Suppressor macrophage treated with lipopolysaccharide for 1 hour (primary cell): ENCODE measurements around the gene MYO1H.

ENCODE experiments used
- DNase-seq, 3 donors: peaks; one replicate each; pipeline ENCODE4 v3.0.0-alpha.2; 2020 to 2022

Gene MYO1H

GRCh38 chr12:109493938-109494337 is 146.2 kb downstream of the MYO1H start:
- DNase-seq, result no peak

DNA sequence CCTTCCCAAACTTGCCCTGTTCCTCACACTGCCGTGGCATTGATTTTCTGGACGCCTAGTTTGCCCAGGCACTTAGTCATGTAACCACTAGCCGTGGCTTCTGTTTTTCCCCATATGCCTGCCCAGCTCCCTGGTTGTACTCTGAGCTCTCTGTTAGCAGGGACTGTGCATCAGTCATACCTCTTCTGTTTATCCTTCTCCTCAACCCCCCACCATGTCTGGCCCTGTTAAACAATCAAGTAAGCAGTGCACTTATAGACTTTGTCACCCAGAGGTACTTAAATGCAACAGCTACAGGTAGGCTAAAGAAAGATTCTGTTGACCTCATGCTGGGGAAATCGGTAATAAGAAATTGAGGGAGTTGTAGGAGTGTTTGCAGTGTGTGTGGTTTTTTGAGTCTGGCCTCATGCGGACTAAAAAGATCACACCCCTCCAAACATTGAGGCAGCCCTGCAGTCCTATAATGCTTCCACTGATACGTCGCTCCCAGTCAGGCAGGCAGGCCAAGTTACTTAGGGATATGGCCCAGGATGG is 146.7 kb downstream of the MYO1H start:
- DNase-seq, result no peak

GRCh38 chr12:109495012-109495411 is 147.3 kb downstream of the MYO1H start:
- DNase-seq, result no peak

- no peak for DNase-seq
Observed at GRCh38 chr12:109496306-109496705, 148.6 kb downstream of the MYO1H start.

DNA sequence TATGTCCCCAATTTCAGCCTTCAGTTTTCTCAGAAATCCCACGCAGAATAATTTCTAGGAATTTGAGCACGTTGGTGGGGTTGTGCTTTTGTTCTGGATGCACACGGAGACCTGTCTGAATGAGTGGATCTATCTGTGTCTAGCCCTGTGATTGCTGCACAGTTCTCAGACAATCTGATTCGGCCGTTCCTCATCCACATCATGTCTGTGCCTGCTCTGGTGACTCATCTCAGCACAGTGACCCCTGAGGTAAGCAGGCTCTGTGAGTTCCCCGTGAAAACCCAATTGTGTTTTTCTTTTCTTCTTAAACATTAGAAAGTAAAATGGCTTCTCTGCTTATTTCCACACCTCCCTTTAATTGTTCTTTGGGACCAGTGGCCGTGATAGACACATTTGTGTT is 150.0 kb downstream of the MYO1H start:
- DNase-seq, result no peak
